ENCODE results near the gene MPP1. TPM values are rescaled to one million over a fixed set of nuclear protein-coding genes. Genes with fewer than 3 reads are reported as not detected.
"Not testable (repeated sequence)": the region's sequence is repeated elsewhere in the genome, so short reads cannot be mapped to it uniquely, and the experiment has no call there.

Gene MPP1
- total and polyA plus RNA-seq, 8 donors = 41.7 to 125 (median 44.8) TPM

GRCh38 chrX:154827194-154828015, 22.1 kb upstream of the MPP1 start:
- intact Hi-C loops (cut with DNase I) = no loop called here
- TF ChIP-seq CTCF (IDR thresholded peaks at IDR 0.05) = no peak
- H3K36me3 ChIP-seq = no peaks in the 10 kb centered on the region
- H3K9me3 ChIP-seq = no peaks in the 10 kb centered on the region
- no peak overlapping the region for H3K4me3 ChIP-seq
- no peaks in the 10 kb centered on the region for H3K4me1 ChIP-seq
- no peaks in the 10 kb centered on the region for H3K27me3 ChIP-seq
- no peak for ATAC-seq
- DNase-seq = no peak
- H3K27ac ChIP-seq = no peak overlapping the region

DNA sequence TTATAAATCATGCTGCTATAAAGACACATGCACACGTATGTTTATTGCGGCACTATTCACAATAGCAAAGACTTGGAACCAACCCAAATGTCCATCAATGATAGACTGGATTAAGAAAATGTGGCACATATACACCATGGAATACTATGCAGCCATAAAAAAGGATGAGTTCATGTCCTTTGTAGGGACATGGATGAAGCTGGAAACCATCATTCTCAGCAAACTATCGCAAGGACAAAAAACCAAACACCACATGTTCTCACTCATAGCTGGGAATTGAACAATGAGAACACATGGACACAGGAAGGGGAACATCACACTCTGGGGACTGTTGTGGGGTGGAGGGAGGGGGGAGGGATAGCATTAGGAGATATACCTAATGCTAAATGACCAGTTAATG, 20.3 kb upstream of the MPP1 start:
- H3K9me3 ChIP-seq; H3K36me3 ChIP-seq; H3K4me3 ChIP-seq; intact Hi-C loops (cut with DNase I); H3K4me1 ChIP-seq; ATAC-seq; H3K27me3 ChIP-seq; DNase-seq; H3K27ac ChIP-seq: not testable (repeated sequence)

- Histone ChIP-seq H3K4me1 (no peaks in the 10 kb centered on the region), H3K27ac (no peak overlapping the region), H3K9me3 (no peaks in the 10 kb centered on the region), H3K4me3 (no peak overlapping the region), H3K27me3 (no peaks in the 10 kb centered on the region), H3K36me3 (no peaks in the 10 kb centered on the region)
- ATAC-seq = no peak
- no peak for DNase-seq
- no peak for TF ChIP-seq CTCF (IDR thresholded peaks at IDR 0.05)
- intact Hi-C loops (cut with DNase I) = no loop called here
Observed at GRCh38 chrX:154824638-154825037, 19.4 kb upstream of the MPP1 start.

DNA sequence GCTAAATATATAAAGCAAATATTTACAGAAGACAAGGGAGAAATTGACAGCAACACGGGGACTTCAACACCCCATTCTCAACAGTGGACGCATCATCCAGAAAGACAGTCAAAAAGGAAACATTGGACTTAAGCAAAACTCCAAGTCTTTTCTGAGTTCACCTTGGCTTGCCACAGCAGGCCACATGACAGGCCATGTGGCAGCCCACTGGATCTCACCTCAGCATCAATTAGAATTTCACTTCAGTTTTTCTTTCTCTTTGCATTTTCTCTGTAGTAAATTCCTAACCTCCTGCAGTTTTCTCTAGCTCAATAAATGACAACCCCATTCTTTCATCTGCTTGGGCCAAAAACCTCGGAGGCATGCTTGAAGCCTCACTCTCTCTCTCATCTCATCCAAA, 16.7 kb upstream of the MPP1 start:
- Histone ChIP-seq H3K9me3 (no peaks in the 10 kb centered on the region), H3K4me1 (no peaks in the 10 kb centered on the region), H3K27ac (no peak overlapping the region), H3K4me3 (no peak overlapping the region), H3K27me3 (no peaks in the 10 kb centered on the region), H3K36me3 (no peaks in the 10 kb centered on the region)
- intact Hi-C loops (cut with DNase I) = no loop called here
- DNase-seq (no peak), ATAC-seq (no peak)
- no peak for TF ChIP-seq CTCF (IDR thresholded peaks at IDR 0.05)

GRCh38 chrX:154821523-154821922, 16.2 kb upstream of the MPP1 start:
- H3K4me1 ChIP-seq = no peaks in the 10 kb centered on the region
- H3K36me3 ChIP-seq = no peaks in the 10 kb centered on the region
- H3K27me3 ChIP-seq = no peaks in the 10 kb centered on the region
- ATAC-seq (no peak), DNase-seq (no peak)
- no peaks in the 10 kb centered on the region for H3K9me3 ChIP-seq
- no peak overlapping the region for H3K4me3 ChIP-seq
- H3K27ac ChIP-seq = no peak overlapping the region
- no peak for TF ChIP-seq CTCF (IDR thresholded peaks at IDR 0.05)
- intact Hi-C loops (cut with DNase I) = no loop called here

All from left lung (tissue), 10 donors.